OCI-M1 (cell line): Measurements from ENCODE around the gene DOP1B.
"Not testable (repeated sequence)": the region's sequence is repeated elsewhere in the genome, so short reads cannot be mapped to it uniquely, and the experiment has no call there.

Experiments
- DNase-seq: peaks from one replicate; lab custom pipeline; 2025; lab: John Stamatoyannopoulos, UW

Gene DOP1B

GRCh38 chr21:36171336-36171735 lies 14.7 kb downstream of the DOP1B start:
- no peak for DNase-seq

- no peak for DNase-seq
Observed at GRCh38 chr21:36171741-36172331, 15.2 kb downstream of the DOP1B start.

GRCh38 chr21:36174780-36175179 lies 18.2 kb downstream of the DOP1B start:
- no peak for DNase-seq

GRCh38 chr21:36175771-36176565 lies 19.3 kb downstream of the DOP1B start:
- DNase-seq = no peak

GRCh38 chr21:36178349-36178748 lies 21.7 kb downstream of the DOP1B start:
- DNase-seq = peak; percentile 34

- no peak for DNase-seq
Observed at GRCh38 chr21:36179145-36179544, 22.5 kb downstream of the DOP1B start.

- DNase-seq = no peak
Observed at GRCh38 chr21:36180963-36181362, 24.3 kb downstream of the DOP1B start.

GRCh38 chr21:36183144-36183795 lies 26.6 kb downstream of the DOP1B start:
- DNase-seq = no peak

- DNase-seq = no peak
Observed at GRCh38 chr21:36184545-36184944, 27.9 kb downstream of the DOP1B start.

GRCh38 chr21:36185523-36185922 lies 28.9 kb downstream of the DOP1B start:
- DNase-seq = no peak

- no peak for DNase-seq
Observed at GRCh38 chr21:36186081-36186480, 29.5 kb downstream of the DOP1B start.

- no peak for DNase-seq
Observed at GRCh38 chr21:36186506-36187399, 30.1 kb downstream of the DOP1B start.

- no peak for DNase-seq
Observed at GRCh38 chr21:36188081-36188681, 31.6 kb downstream of the DOP1B start.

- DNase-seq = no peak
Observed at GRCh38 chr21:36188937-36189336, 32.3 kb downstream of the DOP1B start.

GRCh38 chr21:36190736-36191135 lies 34.1 kb downstream of the DOP1B start:
- no peak for DNase-seq

GRCh38 chr21:36193200-36193599 lies 36.6 kb downstream of the DOP1B start:
- DNase-seq = no peak

GRCh38 chr21:36194024-36194423 lies 37.4 kb downstream of the DOP1B start:
- no peak for DNase-seq

GRCh38 chr21:36195613-36196012 lies 39.0 kb downstream of the DOP1B start:
- DNase-seq = peak; percentile 61

- no peak for DNase-seq
Observed at GRCh38 chr21:36199021-36199420, 42.4 kb downstream of the DOP1B start.

GRCh38 chr21:36199575-36199974 lies 43.0 kb downstream of the DOP1B start:
- DNase-seq = not testable (repeated sequence)

GRCh38 chr21:36200081-36200561 lies 43.5 kb downstream of the DOP1B start:
- no peak for DNase-seq
